HG03025 (cell line): ENCODE results near the gene SPATA31A6.
"Not testable (repeated sequence)": the region's sequence is repeated elsewhere in the genome, so short reads cannot be mapped to it uniquely, and the experiment has no call there.

Experiments used
- ATAC-seq: cut with Tn5 transposase; IDR thresholded peaks from one replicate; pipeline ENCODE4 v1.9.1; 2021; ENCODE audit warnings: mild to moderate bottlenecking, moderate library complexity; ENCODE audit not compliant: unreplicated experiment, low FRiP score

Gene SPATA31A6

GRCh38 chr9:42183359-42183758, at the start of gene SPATA31A6:
TSS of gene SPATA31A6 (plus strand) at chr9:42183659. CDS start at chr9:42183688, 29 bp downstream.
- ATAC-seq, result not testable (repeated sequence)

GRCh38 chr9:42160299-42160698, 23.2 kb upstream of the SPATA31A6 start:
- not testable (repeated sequence) for ATAC-seq

- ATAC-seq, result not testable (repeated sequence)
Observed at GRCh38 chr9:42219861-42220260, 36.4 kb downstream of the SPATA31A6 start.

GRCh38 chr9:42223230-42223629, 39.8 kb downstream of the SPATA31A6 start:
- not testable (repeated sequence) for ATAC-seq

GRCh38 chr9:42233031-42233430, 49.6 kb downstream of the SPATA31A6 start:
- ATAC-seq, result not testable (repeated sequence)

GRCh38 chr9:42234610-42235009, 51.2 kb downstream of the SPATA31A6 start:
- ATAC-seq, result not testable (repeated sequence)

- ATAC-seq, result not testable (repeated sequence)
Observed at GRCh38 chr9:42235352-42235991, 52.0 kb downstream of the SPATA31A6 start.

- not testable (repeated sequence) for ATAC-seq
Observed at GRCh38 chr9:42236097-42236496, 52.6 kb downstream of the SPATA31A6 start.

- not testable (repeated sequence) for ATAC-seq
Observed at GRCh38 chr9:42237381-42237780, 53.9 kb downstream of the SPATA31A6 start.

- ATAC-seq, result not testable (repeated sequence)
Observed at GRCh38 chr9:42238862-42239261, 55.4 kb downstream of the SPATA31A6 start.
